Central memory CD8-positive, alpha-beta T cell (primary cell): ENCODE measurements around the gene OBI1.
A peak's percentile ranks its signal among the peaks of the same experiment; 100 is the strongest.
"Not testable (repeated sequence)": the region's sequence is repeated elsewhere in the genome, so short reads cannot be mapped to it uniquely, and the experiment has no call there.

Experiments
- ATAC-seq: fragments of 150-1000 bp; cut with Tn5 transposase; replicated peaks from 2 replicates; pipeline ENCODE4 v1.10.0; 2022; ENCODE audit warnings: mild to moderate bottlenecking, moderate FRiP score, moderate number of reproducible peaks; ENCODE audit not compliant: poor library complexity, severe bottlenecking; ENCODE audit errors: extremely low read depth
- DNase-seq, 2 donors: peaks; one replicate each; pipeline ENCODE4 v3.0.0; 2021; ENCODE audit warnings: low spot score in 2 of 2
- H3K27ac Mint-ChIP-seq: one replicate; pipeline ENCODE4 v1.8.0; 2022; ENCODE audit warnings: low read depth, mild to moderate bottlenecking, moderate library complexity, mixed read lengths
- H3K27me3 Mint-ChIP-seq: one replicate; pipeline ENCODE4 v1.8.0; 2022; ENCODE audit warnings: mixed read lengths
- H3K36me3 Mint-ChIP-seq: one replicate; pipeline ENCODE4 v1.8.0; 2022; ENCODE audit warnings: mild to moderate bottlenecking, moderate library complexity, mixed read lengths; ENCODE audit not compliant: insufficient read depth
- H3K4me1 Mint-ChIP-seq: one replicate; pipeline ENCODE4 v1.8.0; 2022; ENCODE audit warnings: mixed read lengths
- H3K4me3 Mint-ChIP-seq: one replicate; pipeline ENCODE4 v1.8.0; 2022; ENCODE audit warnings: mild to moderate bottlenecking, moderate library complexity, mixed read lengths
- H3K9me3 Mint-ChIP-seq: one replicate; pipeline ENCODE4 v1.8.0; 2022; ENCODE audit warnings: mixed read lengths

OBI1 gene

GRCh38 chr13:78659732-78660494 lies 958 bp upstream of the OBI1 start:
- Mint-ChIP-seq H3K27ac (peak overlapping the region; percentile 95), H3K4me1 (peaks cover 41% of the 10 kb centered on the region), H3K36me3 (peaks cover 24% of the 10 kb centered on the region), H3K9me3 (no peaks in the 10 kb centered on the region), H3K4me3 (peak overlapping the region; percentile 99), H3K27me3 (peaks cover 6% of the 10 kb centered on the region)
- DNase-seq (no peak), ATAC-seq (no peak)

- peak overlapping the region; percentile 95 for H3K27ac Mint-ChIP-seq
- peak overlapping the region; percentile 99 for H3K4me3 Mint-ChIP-seq
- peaks cover 24% of the 10 kb centered on the region for H3K36me3 Mint-ChIP-seq
- H3K4me1 Mint-ChIP-seq: peaks cover 44% of the 10 kb centered on the region
- H3K9me3 Mint-ChIP-seq: no peaks in the 10 kb centered on the region
- H3K27me3 Mint-ChIP-seq: peaks cover 1% of the 10 kb centered on the region
- DNase-seq (no peak), ATAC-seq (no peak)
These were observed 435 bp upstream of the OBI1 start for GRCh38 chr13:78659450-78659730.

- Mint-ChIP-seq H3K27ac (peak overlapping the region; percentile 95), H3K27me3 (no peaks in the 10 kb centered on the region), H3K36me3 (peaks cover 24% of the 10 kb centered on the region), H3K9me3 (no peaks in the 10 kb centered on the region), H3K4me3 (peak overlapping the region; percentile 99), H3K4me1 (peaks cover 44% of the 10 kb centered on the region)
- DNase-seq (no peak), ATAC-seq (no peak)
These were observed 991 bp downstream of the OBI1 start for GRCh38 chr13:78657699-78658629.

- Mint-ChIP-seq H3K36me3 (peaks cover 24% of the 10 kb centered on the region), H3K4me3 (no peak overlapping the region), H3K4me1 (peaks cover 44% of the 10 kb centered on the region), H3K9me3 (no peaks in the 10 kb centered on the region), H3K27ac (peak overlapping the region; percentile 22), H3K27me3 (no peaks in the 10 kb centered on the region)
- no peak for DNase-seq
- ATAC-seq: no peak
These were observed 3.0 kb downstream of the OBI1 start for GRCh38 chr13:78655906-78656305.

- peaks cover 24% of the 10 kb centered on the region for H3K36me3 Mint-ChIP-seq
These were observed 3.9 kb downstream of the OBI1 start for GRCh38 chr13:78655007-78655406.

GRCh38 chr13:78652651-78653050 lies 6.3 kb downstream of the OBI1 start:
- Mint-ChIP-seq H3K4me3 (no peak overlapping the region), H3K27me3 (no peaks in the 10 kb centered on the region), H3K9me3 (no peaks in the 10 kb centered on the region), H3K36me3 (peaks cover 7% of the 10 kb centered on the region), H3K4me1 (peaks cover 16% of the 10 kb centered on the region), H3K27ac (no peak overlapping the region)
- no peak for DNase-seq
- ATAC-seq: no peak

More at GRCh38 chr13:78655007-78655406, 3.9 kb downstream of the OBI1 start:
- no peaks in the 10 kb centered on the region for H3K27me3 Mint-ChIP-seq
- H3K4me3 Mint-ChIP-seq: no peak overlapping the region
- peaks cover 38% of the 10 kb centered on the region for H3K4me1 Mint-ChIP-seq
- no peaks in the 10 kb centered on the region for H3K9me3 Mint-ChIP-seq
- ATAC-seq (no peak), DNase-seq (no peak)
- no peak overlapping the region for H3K27ac Mint-ChIP-seq

- Mint-ChIP-seq H3K27ac (no peak overlapping the region), H3K4me3 (no peak overlapping the region), H3K36me3 (peaks cover 5% of the 10 kb centered on the region), H3K4me1 (peaks cover 11% of the 10 kb centered on the region), H3K27me3 (no peaks in the 10 kb centered on the region), H3K9me3 (no peaks in the 10 kb centered on the region)
- DNase-seq (no peak), ATAC-seq (no peak)
These were observed 8.3 kb downstream of the OBI1 start for GRCh38 chr13:78650717-78651083.

- DNase-seq: no peak
- Mint-ChIP-seq H3K36me3 (peaks cover 1% of the 10 kb centered on the region), H3K27ac (no peak overlapping the region), H3K4me1 (peaks cover 6% of the 10 kb centered on the region), H3K9me3 (no peaks in the 10 kb centered on the region), H3K4me3 (no peak overlapping the region), H3K27me3 (no peaks in the 10 kb centered on the region)
- ATAC-seq: peak; percentile 19
These were observed 8.8 kb downstream of the OBI1 start for GRCh38 chr13:78649997-78650716.

- ATAC-seq, H3K4me1 Mint-ChIP-seq: not testable (repeated sequence)
These were observed 11.8 kb downstream of the OBI1 start for GRCh38 chr13:78647109-78647678.

GRCh38 chr13:78638216-78638615 lies 20.7 kb downstream of the OBI1 start:
- DNase-seq: no peak
- Mint-ChIP-seq H3K4me3 (no peak overlapping the region), H3K9me3 (no peaks in the 10 kb centered on the region), H3K27me3 (no peaks in the 10 kb centered on the region), H3K36me3 (peaks cover 56% of the 10 kb centered on the region), H3K4me1 (peaks cover 5% of the 10 kb centered on the region), H3K27ac (no peak overlapping the region)
- ATAC-seq: no peak

More at GRCh38 chr13:78647109-78647678, 11.8 kb downstream of the OBI1 start:
- not testable (repeated sequence) for H3K36me3 Mint-ChIP-seq, H3K27ac Mint-ChIP-seq, DNase-seq, H3K27me3 Mint-ChIP-seq, H3K4me3 Mint-ChIP-seq, H3K9me3 Mint-ChIP-seq

GRCh38 chr13:78636495-78636894 lies 22.5 kb downstream of the OBI1 start:
- Mint-ChIP-seq H3K9me3 (no peaks in the 10 kb centered on the region), H3K27ac (no peak overlapping the region), H3K4me3 (no peak overlapping the region), H3K4me1 (no peaks in the 10 kb centered on the region), H3K27me3 (no peaks in the 10 kb centered on the region), H3K36me3 (peaks cover 57% of the 10 kb centered on the region)
- DNase-seq (no peak), ATAC-seq (no peak)

- Mint-ChIP-seq H3K36me3 (peaks cover 51% of the 10 kb centered on the region), H3K9me3 (no peaks in the 10 kb centered on the region), H3K4me3 (no peak overlapping the region), H3K27me3 (no peaks in the 10 kb centered on the region), H3K27ac (no peak overlapping the region), H3K4me1 (peaks cover 11% of the 10 kb centered on the region)
- ATAC-seq (no peak), DNase-seq (no peak)
These were observed 26.0 kb downstream of the OBI1 start for GRCh38 chr13:78632996-78633395.
